Stomach (tissue), 4 donors: Measurements from ENCODE around the gene TRIM14.

Source experiments
- CTCF ChIP-seq, 7 experiments: fragments of 450-650 bp in 4 of 7; fragments of 200-600 bp in 3 of 7; sonication (generic) in 3 of 7; IDR thresholded peaks; one replicate each; pipeline ENCODE4 v1.5.1; 2016 to 2019; ENCODE audit warnings: antibody characterized with exemption in 7 of 7, control low read depth in 2 of 7, mild to moderate bottlenecking in 1 of 7
- EP300 ChIP-seq: sonication (generic); formaldehyde crosslinking; IDR thresholded peaks from one replicate; pipeline ENCODE4 v1.6.1; 2017; ENCODE audit warnings: antibody characterized with exemption
- POLR2A ChIP-seq, 4 donors: fragments of 450-650 bp; IDR thresholded peaks; one replicate each; pipeline ENCODE4 v1.6.1; 2016; ENCODE audit warnings: antibody characterized with exemption in 4 of 4, control low read depth in 2 of 4, mild to moderate bottlenecking in 1 of 4, moderate library complexity in 1 of 4
- POLR2AphosphoS5 ChIP-seq, 3 donors: sonication (generic); formaldehyde crosslinking; IDR thresholded peaks; one replicate each; pipeline ENCODE4 v1.6.1; 2016; ENCODE audit warnings: antibody characterized with exemption in 3 of 3

GRCh38 chr9:98084396-98084795 is 34.6 kb downstream of the TRIM14 start:
- TF ChIP-seq CTCF (IDR thresholded peaks at IDR 0.05) = no peak
- no peak for TF ChIP-seq POLR2A (IDR thresholded peaks at IDR 0.05)
- TF ChIP-seq EP300 = no peak
- TF ChIP-seq POLR2AphosphoS5 (IDR thresholded peaks at IDR 0.05) = no peak
